ENCODE results near the gene UST. TPM values are rescaled to one million over a fixed set of nuclear protein-coding genes. Genes with fewer than 3 reads are reported as not detected.

The UST gene
- total RNA-seq, 2 donors from 2014 or later: 1.6 to 3.7 TPM

DNA sequence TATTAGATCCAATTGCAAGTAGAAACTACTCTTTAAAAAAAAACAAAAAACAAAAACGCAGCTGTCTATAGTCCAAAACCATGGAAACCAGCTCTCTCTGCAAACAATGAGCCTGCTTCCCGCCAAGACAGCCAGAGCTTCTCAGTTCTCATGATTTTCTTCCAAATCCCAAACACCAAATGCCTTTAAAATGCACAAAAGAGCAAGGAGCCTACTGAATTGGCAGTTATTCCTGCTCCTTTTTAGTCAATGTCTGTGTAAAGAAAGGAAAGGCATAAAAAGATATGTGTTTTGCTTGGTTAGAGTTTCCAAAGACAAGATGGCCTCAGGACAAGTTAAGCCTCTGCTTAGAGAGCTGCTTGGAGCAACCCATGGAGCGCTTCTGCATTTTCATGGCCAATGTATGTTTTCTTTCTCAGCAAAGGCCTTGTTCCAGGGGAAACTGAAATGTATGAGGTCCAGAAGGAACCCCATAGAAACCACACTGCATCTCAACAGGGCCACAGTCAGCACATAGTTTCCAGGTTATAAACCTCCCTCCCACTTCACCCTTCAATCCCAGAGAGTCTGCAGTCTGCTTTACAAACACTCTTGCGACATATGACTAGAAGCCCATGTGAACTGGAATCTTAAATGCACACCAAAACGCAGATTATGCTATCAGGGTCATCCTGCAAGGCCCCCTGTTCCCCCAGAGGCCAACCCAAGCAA, 361.4 kb downstream of the UST start:
- H3K4me1 Mint-ChIP-seq (ENCODE audit: low read depth): peaks cover 31% of the 10 kb centered on the region

DNA sequence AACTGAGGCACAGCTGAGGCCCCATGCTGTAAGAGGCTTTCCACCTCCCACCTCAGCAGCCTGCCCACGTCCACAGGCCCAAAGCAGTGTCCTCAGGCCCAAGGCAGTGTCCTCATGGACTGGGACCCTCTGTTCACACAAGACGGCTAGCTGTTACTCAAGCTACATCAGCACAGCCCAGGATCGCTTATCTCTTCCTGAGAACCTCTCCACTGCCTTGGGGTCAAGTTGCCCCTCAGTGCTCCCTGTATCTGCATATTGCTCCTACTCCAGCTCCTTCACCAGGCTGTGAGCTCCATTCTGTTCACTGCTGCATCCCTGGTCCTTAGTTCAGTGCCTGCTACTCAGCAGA, 361.9 kb downstream of the UST start:
- peaks cover 2 to 3% of the 10 kb centered on the region in 2 donors for H3K9me3 Mint-ChIP-seq
- no peak for DNase-seq
- peaks cover 33% of the 10 kb centered on the region for H3K4me1 Mint-ChIP-seq (ENCODE audit: low read depth)
- H3K27ac Mint-ChIP-seq: no peak overlapping the region
- no peak for ATAC-seq (replicated peaks in 1 of 2)
- H3K36me3 Mint-ChIP-seq (ENCODE audit: insufficient read depth in 2 of 2): peaks cover 0 to 4% of the 10 kb centered on the region in 2 donors
- H3K4me3 Mint-ChIP-seq: no peak overlapping the region
- no peaks in the 10 kb centered on the region for H3K27me3 Mint-ChIP-seq (ENCODE audit: low read depth)

More for the DNA sequence above, 361.4 kb downstream of the UST start:
- Mint-ChIP-seq H3K9me3 (peaks cover 3% of the 10 kb centered on the region in 2 donors), H3K27me3 (ENCODE audit: low read depth) (no peaks in the 10 kb centered on the region), H3K4me3 (no peak overlapping the region), H3K36me3 (ENCODE audit: insufficient read depth in 2 of 2) (peaks cover under 1 to 5% of the 10 kb centered on the region in 2 donors), H3K27ac (no peak overlapping the region)
- DNase-seq: no peak
- ATAC-seq (replicated peaks in 1 of 2): no peak

DNA sequence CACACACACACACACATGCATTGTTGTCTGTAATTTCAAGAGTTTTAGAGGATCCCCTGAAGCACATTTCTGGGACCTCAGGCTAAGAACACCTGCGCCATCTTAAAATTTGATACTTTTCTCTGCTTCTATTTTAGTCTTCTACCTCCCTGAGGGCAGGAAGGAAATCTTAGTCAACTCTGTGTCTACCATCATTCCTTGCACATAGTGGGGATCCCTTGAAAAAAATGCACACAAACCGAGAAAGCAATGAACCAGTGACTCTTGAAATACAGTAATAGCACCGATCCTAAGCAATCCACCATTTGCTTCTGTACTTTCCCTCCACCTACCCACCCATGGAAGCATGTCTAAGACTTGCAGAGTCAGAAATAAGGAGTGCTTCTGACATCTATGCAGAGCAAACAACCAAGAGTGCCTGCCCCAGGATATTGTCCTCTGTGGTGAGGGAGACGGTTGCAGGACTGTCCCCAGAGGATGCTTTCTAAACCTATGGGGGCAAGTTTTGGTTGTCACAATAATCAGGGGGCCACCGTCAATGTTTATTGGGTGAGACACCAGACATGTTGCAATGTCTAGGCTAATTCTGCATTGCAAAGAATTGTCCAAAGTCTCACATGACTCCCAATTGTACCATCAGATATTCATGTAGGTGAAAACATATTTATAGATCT, 362.7 kb downstream of the UST start:
- Mint-ChIP-seq H3K4me1 (ENCODE audit: low read depth) (peaks cover 37% of the 10 kb centered on the region), H3K27ac (no peak overlapping the region), H3K4me3 (no peak overlapping the region), H3K9me3 (peaks cover 2 to 3% of the 10 kb centered on the region in 2 donors), H3K27me3 (ENCODE audit: low read depth) (no peaks in the 10 kb centered on the region), H3K36me3 (ENCODE audit: insufficient read depth in 2 of 2) (peaks cover 3 to 4% of the 10 kb centered on the region in 2 donors)
- ATAC-seq (replicated peaks in 1 of 2): no peak
- no peak for DNase-seq

DNA sequence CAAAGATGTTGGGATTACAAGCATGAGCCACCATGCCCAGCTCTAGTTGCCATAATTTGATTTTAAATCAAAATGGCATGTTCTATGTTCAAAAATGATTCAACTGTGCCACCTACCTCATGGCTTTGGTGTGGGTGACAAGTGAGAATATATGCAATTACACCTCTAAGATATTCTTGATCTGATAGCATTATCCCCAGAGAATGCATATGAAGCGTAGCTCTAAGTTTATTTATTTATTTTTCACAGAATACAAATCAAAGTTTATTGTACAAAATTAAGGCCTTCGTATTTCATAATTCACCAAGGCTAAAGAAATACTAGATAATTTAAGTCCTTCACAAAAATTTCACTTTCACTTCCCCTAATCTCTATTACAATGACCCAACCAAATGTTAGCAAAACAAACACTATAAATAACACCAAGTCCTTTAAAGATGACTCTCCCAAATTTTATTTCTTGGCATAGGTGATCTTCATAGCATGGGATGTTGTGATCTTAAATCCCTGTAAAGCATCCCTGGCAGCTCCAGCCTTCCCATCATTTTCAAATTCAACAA, 364.8 kb downstream of the UST start:
- H3K9me3 Mint-ChIP-seq: peaks cover 2% of the 10 kb centered on the region in 2 donors
- DNase-seq (no peak), ATAC-seq (replicated peaks in 1 of 2) (no peak)
- peaks cover 49% of the 10 kb centered on the region for H3K4me1 Mint-ChIP-seq (ENCODE audit: low read depth)
- peak overlapping the region; percentile 40 for H3K27ac Mint-ChIP-seq
- peaks cover 3 to 4% of the 10 kb centered on the region in 2 donors for H3K36me3 Mint-ChIP-seq (ENCODE audit: insufficient read depth in 2 of 2)
- H3K4me3 Mint-ChIP-seq: peak overlapping the region in 1 of 2 donors; percentile 10
- H3K27me3 Mint-ChIP-seq (ENCODE audit: low read depth): no peaks in the 10 kb centered on the region

DNA sequence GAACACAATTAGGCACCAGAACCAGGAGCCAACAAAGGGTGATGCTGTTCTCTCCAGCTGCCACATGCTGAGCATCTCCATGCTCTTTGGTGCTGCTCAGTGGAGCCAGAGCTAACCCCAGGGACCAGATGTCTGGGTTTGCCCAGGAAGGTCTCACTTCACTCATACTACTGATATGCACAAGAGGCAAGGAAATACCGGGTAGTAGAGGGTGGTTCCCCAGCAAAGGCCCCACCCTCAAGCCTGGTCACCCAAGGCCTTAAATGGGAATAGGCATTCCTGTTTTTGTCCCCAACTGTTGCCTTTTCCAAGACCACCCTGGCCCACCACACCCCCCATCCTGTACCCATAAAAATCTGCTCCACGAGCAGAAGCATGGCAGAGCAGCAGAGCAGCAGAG, 366.1 kb downstream of the UST start:
- H3K4me1 Mint-ChIP-seq (ENCODE audit: low read depth): peaks cover 49% of the 10 kb centered on the region
- ATAC-seq (replicated peaks in 1 of 2) (peak; percentile 59 to 87), DNase-seq (no peak)
- H3K4me3 Mint-ChIP-seq: peak overlapping the region; percentile 37 to 65
- H3K9me3 Mint-ChIP-seq: peaks cover 3 to 4% of the 10 kb centered on the region in 2 donors
- H3K36me3 Mint-ChIP-seq (ENCODE audit: insufficient read depth in 2 of 2): peaks cover 3 to 4% of the 10 kb centered on the region in 2 donors
- peak overlapping the region; percentile 89 for H3K27ac Mint-ChIP-seq
- H3K27me3 Mint-ChIP-seq (ENCODE audit: low read depth): no peaks in the 10 kb centered on the region

DNA sequence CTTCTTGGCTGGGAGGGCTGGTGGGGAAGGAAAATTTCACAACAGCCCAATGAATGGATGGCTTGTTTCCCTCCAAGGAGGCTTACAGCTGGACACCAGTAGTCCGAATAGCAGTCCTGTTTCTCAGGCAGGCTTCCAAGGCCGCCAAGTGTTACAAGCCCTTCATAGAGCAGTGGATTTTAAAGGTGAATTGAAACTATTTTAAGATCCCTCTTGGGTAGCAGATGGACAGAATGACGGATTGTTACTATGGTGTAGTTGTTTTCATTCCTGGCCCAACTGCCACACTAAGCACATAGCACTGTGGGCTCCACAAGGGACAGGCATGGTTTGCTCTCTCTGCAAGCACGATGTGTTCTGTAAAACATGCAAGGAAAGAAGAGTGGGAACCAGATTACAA, 367.3 kb downstream of the UST start:
- peaks cover 52% of the 10 kb centered on the region for H3K4me1 Mint-ChIP-seq (ENCODE audit: low read depth)
- no peaks in the 10 kb centered on the region for H3K27me3 Mint-ChIP-seq (ENCODE audit: low read depth)
- H3K4me3 Mint-ChIP-seq: no peak overlapping the region
- peaks cover 3 to 4% of the 10 kb centered on the region in 2 donors for H3K36me3 Mint-ChIP-seq (ENCODE audit: insufficient read depth in 2 of 2)
- DNase-seq (no peak), ATAC-seq (replicated peaks in 1 of 2) (no peak)
- H3K9me3 Mint-ChIP-seq: peaks cover 2 to 3% of the 10 kb centered on the region in 2 donors
- peak overlapping the region; percentile 26 for H3K27ac Mint-ChIP-seq

DNA sequence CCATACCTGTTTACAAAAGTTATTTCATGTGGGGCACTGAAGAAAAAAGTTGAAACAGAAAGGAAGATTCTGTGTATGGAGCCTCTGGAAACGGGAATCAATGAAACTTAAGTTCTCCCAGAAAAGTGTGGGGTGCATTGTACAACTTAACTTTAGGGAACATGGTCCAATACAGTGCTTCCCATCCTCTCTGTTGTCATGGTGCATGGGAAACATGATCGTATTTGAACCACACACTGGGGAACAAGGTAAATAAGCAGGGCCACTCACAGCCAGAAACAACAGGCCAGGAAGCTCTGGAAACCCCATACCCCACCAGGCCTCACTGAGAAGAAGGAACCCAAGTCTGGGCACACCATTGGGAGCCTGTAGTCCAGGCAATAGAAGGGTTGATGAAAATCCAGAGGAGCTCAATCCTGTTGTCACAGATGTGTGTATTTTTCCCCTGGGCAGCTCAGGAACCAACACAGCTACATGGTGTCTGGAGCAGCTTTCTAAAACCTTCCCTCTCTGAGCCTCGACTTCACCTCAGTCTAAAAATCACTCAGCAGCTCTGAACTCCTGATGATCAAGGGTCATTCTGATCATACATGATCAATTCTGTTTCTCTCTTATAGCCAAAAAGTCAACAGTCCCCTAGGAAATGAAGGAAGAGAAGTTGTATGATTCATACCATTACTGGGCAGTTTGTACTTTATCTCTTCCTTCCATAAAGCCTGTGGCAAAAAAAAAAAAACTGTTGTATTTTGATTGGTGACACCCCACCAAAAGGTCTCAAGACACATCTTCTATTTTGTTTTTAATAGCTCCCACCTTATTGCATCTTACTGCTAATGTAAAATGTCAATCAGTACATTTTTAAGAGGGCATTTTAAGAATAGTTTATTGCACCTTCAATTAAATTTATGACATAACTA, 372.2 kb downstream of the UST start:
- no peak overlapping the region for H3K4me3 Mint-ChIP-seq
- H3K9me3 Mint-ChIP-seq: peaks cover 4 to 10% of the 10 kb centered on the region in 2 donors
- H3K27ac Mint-ChIP-seq: no peak overlapping the region
- ATAC-seq (replicated peaks in 1 of 2): no peak
- no peak for DNase-seq
- no peaks in the 10 kb centered on the region for H3K27me3 Mint-ChIP-seq (ENCODE audit: low read depth)
- peaks cover 8 to 12% of the 10 kb centered on the region in 2 donors for H3K36me3 Mint-ChIP-seq (ENCODE audit: insufficient read depth in 2 of 2)
- peaks cover 46% of the 10 kb centered on the region for H3K4me1 Mint-ChIP-seq (ENCODE audit: low read depth)

DNA sequence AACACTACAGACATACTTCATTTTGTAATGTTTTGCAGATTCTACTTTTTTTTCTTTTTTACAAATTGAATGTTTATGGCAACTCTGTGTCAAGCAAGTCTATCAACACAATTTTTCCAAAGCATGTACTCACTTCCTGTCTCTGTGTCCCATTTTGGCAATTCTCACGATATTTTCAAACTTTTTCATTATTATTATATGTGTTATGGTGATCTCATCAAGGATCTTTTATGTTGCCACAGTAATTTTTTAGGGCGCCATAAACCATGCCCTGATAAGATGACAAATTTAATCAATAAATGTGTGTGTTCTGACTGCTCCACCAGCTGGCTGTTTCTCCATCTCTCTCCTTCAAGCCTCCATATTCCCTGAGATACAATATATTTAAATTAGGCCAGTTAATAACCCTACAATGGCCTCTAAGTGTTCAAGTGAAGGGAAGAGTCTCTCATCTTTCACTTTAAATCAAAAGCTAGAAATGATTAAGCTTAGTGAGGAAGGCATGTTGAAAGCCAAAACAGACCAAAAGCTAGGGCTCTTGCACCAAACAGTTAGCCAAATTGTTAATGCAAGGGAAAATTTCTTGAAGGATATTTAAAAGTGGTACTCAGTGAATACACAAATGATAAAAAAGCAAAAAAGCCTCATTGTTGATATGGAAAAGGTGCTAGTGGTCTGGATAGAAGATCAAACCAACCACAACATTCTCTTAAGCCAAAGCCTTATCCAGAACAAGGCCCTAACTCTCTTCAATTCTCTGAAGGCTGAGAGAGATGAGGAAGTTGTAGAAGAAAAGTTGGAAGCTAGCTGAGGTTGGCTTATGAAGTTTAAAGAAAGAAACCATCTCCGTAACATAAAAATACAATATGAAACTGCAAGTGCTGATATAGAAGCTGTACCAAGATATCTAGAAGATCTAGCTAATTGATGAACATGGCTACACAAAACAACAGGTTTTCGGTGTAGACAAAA, 376.3 kb downstream of the UST start:
- Mint-ChIP-seq H3K36me3 (ENCODE audit: insufficient read depth in 2 of 2) (peaks cover 17 to 25% of the 10 kb centered on the region in 2 donors), H3K27me3 (ENCODE audit: low read depth) (no peaks in the 10 kb centered on the region), H3K4me1 (ENCODE audit: low read depth) (peaks cover 60% of the 10 kb centered on the region), H3K27ac (peak overlapping the region; percentile 86), H3K9me3 (peaks cover 6 to 17% of the 10 kb centered on the region in 2 donors), H3K4me3 (peak overlapping the region; percentile 3 to 62)
- ATAC-seq (replicated peaks in 1 of 2) (peak in 1 of 2 donors; percentile 32), DNase-seq (no peak)

DNA sequence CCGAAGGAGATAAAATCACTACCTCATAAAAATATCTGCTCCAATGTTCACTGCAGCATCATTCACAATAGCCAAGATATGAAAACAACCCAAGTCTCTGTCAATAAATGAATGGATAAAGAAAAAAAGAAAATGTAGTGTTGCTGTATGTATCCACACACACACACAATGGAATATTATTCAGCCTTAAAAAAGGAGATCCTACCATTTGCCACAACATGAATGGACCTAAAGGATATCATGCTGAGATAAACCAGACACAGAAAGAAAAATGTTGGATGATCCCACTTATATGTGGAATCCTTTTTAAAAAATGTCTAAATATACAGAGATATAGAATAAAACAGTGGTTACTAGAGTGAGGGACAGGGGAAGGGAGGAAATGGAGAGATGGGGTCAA, 378.5 kb downstream of the UST start:
- no peak overlapping the region for H3K4me3 Mint-ChIP-seq
- DNase-seq (no peak), ATAC-seq (replicated peaks in 1 of 2) (no peak)
- peaks cover 17 to 25% of the 10 kb centered on the region in 2 donors for H3K36me3 Mint-ChIP-seq (ENCODE audit: insufficient read depth in 2 of 2)
- no peaks in the 10 kb centered on the region for H3K27me3 Mint-ChIP-seq (ENCODE audit: low read depth)
- peaks cover 6 to 18% of the 10 kb centered on the region in 2 donors for H3K9me3 Mint-ChIP-seq
- H3K4me1 Mint-ChIP-seq (ENCODE audit: low read depth): peaks cover 73% of the 10 kb centered on the region
- peak overlapping the region; percentile 19 for H3K27ac Mint-ChIP-seq
